Trophoblast cell (in vitro differentiated cells and primary cell): ENCODE results near the gene ZNF197.
"Not testable (repeated sequence)": the region's sequence is repeated elsewhere in the genome, so short reads cannot be mapped to it uniquely, and the experiment has no call there.

Experiments used
- DNase-seq, 2 donors: peaks; one replicate each; pipeline ENCODE4 v3.0.0-alpha.2; 2016
- H2AFZ ChIP-seq: 2 replicates; pipeline ENCODE4 v1.6.1; 2013; ENCODE audit warnings: low read length, moderate library complexity, mild to moderate bottlenecking; ENCODE audit not compliant: insufficient read depth, poor library complexity
- H2AK5ac ChIP-seq: 2 replicates; pipeline ENCODE4 v1.6.1; 2013; ENCODE audit warnings: mild to moderate bottlenecking, low read length
- H2BK120ac ChIP-seq: 2 replicates; pipeline ENCODE4 v1.6.1; 2013; ENCODE audit warnings: low read length, mild to moderate bottlenecking, moderate library complexity; ENCODE audit not compliant: insufficient read depth, poor library complexity
- H2BK12ac ChIP-seq: 2 replicates; pipeline ENCODE4 v1.6.1; 2013; ENCODE audit warnings: mild to moderate bottlenecking, low read length, moderate library complexity
- H2BK5ac ChIP-seq: 2 replicates; pipeline ENCODE4 v1.6.1; 2013; ENCODE audit warnings: low read length, low read depth, moderate library complexity, mild to moderate bottlenecking; ENCODE audit not compliant: poor library complexity
- H3K14ac ChIP-seq: 2 replicates; pipeline ENCODE4 v1.6.1; 2013; ENCODE audit warnings: mild to moderate bottlenecking, low read length
- H3K18ac ChIP-seq: 2 replicates; pipeline ENCODE4 v1.6.1; 2013; ENCODE audit warnings: mild to moderate bottlenecking, low read length
- H3K23ac ChIP-seq: 2 replicates; pipeline ENCODE4 v1.6.1; 2013; ENCODE audit warnings: low read length
- H3K27ac ChIP-seq: 2 replicates; pipeline ENCODE4 v1.5.1; 2013; ENCODE audit warnings: low read depth, mild to moderate bottlenecking, inconsistent platforms, low read length, moderate library complexity
- H3K27me3 ChIP-seq: 2 replicates; pipeline ENCODE4 v1.6.1; 2013; ENCODE audit warnings: inconsistent platforms, mild to moderate bottlenecking, low read length, moderate library complexity; ENCODE audit not compliant: insufficient read depth
- H3K36me3 ChIP-seq, 2 experiments: 1 replicate in 1 of 2; 2 replicates in 1 of 2; pipeline ENCODE4 v1.6.1; 2013; ENCODE audit warnings: low read length in 2 of 2, mild to moderate bottlenecking in 2 of 2, moderate library complexity in 1 of 2; ENCODE audit not compliant: insufficient read depth in 2 of 2, control insufficient read depth in 1 of 2
- H3K4ac ChIP-seq: 2 replicates; pipeline ENCODE4 v1.6.1; 2013; ENCODE audit warnings: low read depth, mild to moderate bottlenecking, low read length, moderate library complexity
- H3K4me1 ChIP-seq, 2 experiments: 1 replicate in 1 of 2; 2 replicates in 1 of 2; pipeline ENCODE4 v1.6.1; 2013; ENCODE audit warnings: low read length in 2 of 2, mild to moderate bottlenecking in 2 of 2, moderate library complexity in 1 of 2; ENCODE audit not compliant: insufficient read depth in 2 of 2, control insufficient read depth in 1 of 2
- H3K4me2 ChIP-seq: 2 replicates; pipeline ENCODE4 v1.6.1; 2013; ENCODE audit warnings: inconsistent platforms, mild to moderate bottlenecking, low read length, moderate library complexity
- H3K4me3 ChIP-seq: 2 replicates; pipeline ENCODE4 v1.5.1; 2013; ENCODE audit warnings: mild to moderate bottlenecking, low read depth, low read length, inconsistent platforms
- H3K79me1 ChIP-seq: one replicate; pipeline ENCODE4 v1.6.1; 2013; ENCODE audit warnings: low read length
- H3K79me2 ChIP-seq: 2 replicates; pipeline ENCODE4 v1.6.1; 2013; ENCODE audit warnings: low read length, mild to moderate bottlenecking; ENCODE audit not compliant: control insufficient read depth, insufficient read depth, poor library complexity
- H3K9ac ChIP-seq: 2 replicates; pipeline ENCODE4 v1.6.1; 2013; ENCODE audit warnings: mild to moderate bottlenecking, low read length
- H3K9me3 ChIP-seq: 2 replicates; pipeline ENCODE4 v1.6.1; 2013; ENCODE audit warnings: low read depth, mild to moderate bottlenecking, control low read depth, inconsistent platforms, low read length; ENCODE audit not compliant: insufficient read depth
- H4K12ac ChIP-seq: 2 replicates; pipeline ENCODE4 v1.6.1; 2013; ENCODE audit warnings: low read depth, mild to moderate bottlenecking, low read length, moderate library complexity
- H4K8ac ChIP-seq: 2 replicates; pipeline ENCODE4 v1.6.1; 2013; ENCODE audit warnings: low read depth, mild to moderate bottlenecking, low read length, moderate library complexity
- H4K91ac ChIP-seq: one replicate; pipeline ENCODE4 v1.6.1; 2013; ENCODE audit warnings: low read depth, mild to moderate bottlenecking, low read length, moderate library complexity
- WGBS: extraction: QIAGEN DNeasy Blood & Tissue Kit; methylation state at CpG from one replicate; pipeline ENCODE4 v1.1.7; 2013; ENCODE audit warnings: missing lambda C conversion rate; ENCODE audit not compliant: insufficient read length, insufficient coverage; ENCODE audit errors: extremely low coverage; 5-methylcytosine and 5-hydroxymethylcytosine counted together

ZNF197 gene

GRCh38 chr3:44669760-44670159 lies 44.9 kb downstream of the ZNF197 start:
- Histone ChIP-seq H3K36me3 (no peaks in the 10 kb centered on the region), H2BK120ac (no peak overlapping the region), H3K4me3 (no peak overlapping the region), H3K27ac (no peak overlapping the region), H4K12ac (no peak overlapping the region), H3K9ac (no peak overlapping the region), H4K8ac (no peak overlapping the region), H3K79me1 (no peaks in the 10 kb centered on the region), H3K4ac (no peak overlapping the region), H2AK5ac (no peak overlapping the region), H3K14ac (no peak overlapping the region), H4K91ac (no peak overlapping the region), H3K18ac (no peak overlapping the region), H3K4me1 (peaks cover 2% of the 10 kb centered on the region in 2 experiments), H2BK12ac (no peak overlapping the region), H3K23ac (no peak overlapping the region), H3K9me3 (peaks cover 8% of the 10 kb centered on the region), H2AFZ (no peak overlapping the region), H3K27me3 (no peaks in the 10 kb centered on the region), H3K4me2 (no peak overlapping the region), H2BK5ac (no peak overlapping the region), H3K79me2 (no peaks in the 10 kb centered on the region)
- no CpG with 5 or more reads among the region's 6 CpGs for WGBS
- no peak for DNase-seq

GRCh38 chr3:44673466-44673865 lies 48.6 kb downstream of the ZNF197 start:
- not testable (repeated sequence) for H4K91ac ChIP-seq, H2BK120ac ChIP-seq, H3K14ac ChIP-seq, H2BK5ac ChIP-seq, H4K12ac ChIP-seq, H3K18ac ChIP-seq, H4K8ac ChIP-seq, H3K27me3 ChIP-seq, H3K4ac ChIP-seq, H2AFZ ChIP-seq, H2BK12ac ChIP-seq, H3K36me3 ChIP-seq, H3K79me1 ChIP-seq, H3K4me1 ChIP-seq, H3K27ac ChIP-seq, H3K4me2 ChIP-seq, H3K9ac ChIP-seq, H3K79me2 ChIP-seq, H3K4me3 ChIP-seq, H2AK5ac ChIP-seq, H3K23ac ChIP-seq, DNase-seq
- H3K9me3 ChIP-seq: peaks cover 19% of the 10 kb centered on the region
- no CpG with 5 or more reads among the region's 8 CpGs for WGBS

- Histone ChIP-seq H3K23ac (no peak overlapping the region), H3K27ac (no peak overlapping the region), H3K36me3 (no peaks in the 10 kb centered on the region), H2AK5ac (no peak overlapping the region), H3K79me2 (no peaks in the 10 kb centered on the region), H3K14ac (no peak overlapping the region), H3K9ac (no peak overlapping the region), H3K4me2 (no peak overlapping the region), H3K18ac (no peak overlapping the region), H3K4me1 (peaks cover 2% of the 10 kb centered on the region in 2 experiments), H3K27me3 (no peaks in the 10 kb centered on the region), H4K8ac (no peak overlapping the region), H4K91ac (no peak overlapping the region), H4K12ac (no peak overlapping the region), H3K9me3 (peaks cover 21% of the 10 kb centered on the region), H2BK12ac (no peak overlapping the region), H2AFZ (no peak overlapping the region), H2BK120ac (no peak overlapping the region), H3K4me3 (no peak overlapping the region), H2BK5ac (no peak overlapping the region), H3K4ac (no peak overlapping the region), H3K79me1 (no peaks in the 10 kb centered on the region)
- no CpG with 5 or more reads among the region's 2 CpGs for WGBS
- DNase-seq: no peak
Measured at GRCh38 chr3:44674211-44674610, 49.4 kb downstream of the ZNF197 start.

- Histone ChIP-seq H2AK5ac (no peak overlapping the region), H3K4ac (no peak overlapping the region), H3K9ac (no peak overlapping the region), H2BK12ac (no peak overlapping the region), H3K4me2 (no peak overlapping the region), H3K36me3 (no peaks in the 10 kb centered on the region), H4K12ac (no peak overlapping the region), H3K27me3 (no peaks in the 10 kb centered on the region), H3K79me1 (no peaks in the 10 kb centered on the region), H3K4me1 (no peaks in the 10 kb centered on the region), H3K18ac (no peak overlapping the region), H3K14ac (no peak overlapping the region), H2BK5ac (no peak overlapping the region), H4K91ac (no peak overlapping the region), H2BK120ac (no peak overlapping the region), H3K4me3 (no peak overlapping the region), H3K23ac (no peak overlapping the region), H2AFZ (no peak overlapping the region), H3K79me2 (no peaks in the 10 kb centered on the region), H4K8ac (no peak overlapping the region), H3K9me3 (peaks cover 26% of the 10 kb centered on the region), H3K27ac (no peak overlapping the region)
- no peak for DNase-seq
- WGBS: no CpG with 5 or more reads among the region's 5 CpGs
Measured at GRCh38 chr3:44678480-44679116, 53.8 kb downstream of the ZNF197 start.
